Fibroblast of skin of back (primary cell): ENCODE data around the gene PACS2.

ENCODE experiments used
- DNase-seq: peaks from one replicate; pipeline ENCODE4 v3.0.0-alpha.2; 2013

Gene PACS2

GRCh38 chr14:105423488-105424195, 109.1 kb downstream of the PACS2 start:
- DNase-seq = no peak

- DNase-seq = no peak
These were observed 110.3 kb downstream of the PACS2 start for GRCh38 chr14:105424861-105425260.

GRCh38 chr14:105425823-105426247, 111.3 kb downstream of the PACS2 start:
- DNase-seq = no peak

- DNase-seq = no peak
These were observed 112.0 kb downstream of the PACS2 start for GRCh38 chr14:105426416-105427130.

DNA sequence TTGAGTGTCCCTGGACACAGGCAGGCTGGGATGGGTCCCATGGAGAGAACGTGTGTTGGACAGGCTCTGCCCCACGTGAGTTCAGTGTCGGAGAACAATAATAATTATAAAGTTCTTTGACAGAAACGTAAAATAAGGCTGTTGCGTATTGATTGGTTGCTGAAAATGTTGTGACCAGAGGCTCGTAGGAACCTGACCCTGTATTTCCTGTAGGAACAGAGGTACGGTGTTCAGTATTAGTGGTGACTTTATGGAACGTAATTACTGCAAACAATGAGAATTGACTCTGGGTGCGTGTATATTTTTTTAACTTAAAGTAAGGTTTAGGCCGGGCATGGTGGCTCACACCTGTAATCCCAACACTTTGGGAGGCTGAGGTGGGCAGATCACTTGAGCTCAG, 112.9 kb downstream of the PACS2 start:
- no peak for DNase-seq

DNA sequence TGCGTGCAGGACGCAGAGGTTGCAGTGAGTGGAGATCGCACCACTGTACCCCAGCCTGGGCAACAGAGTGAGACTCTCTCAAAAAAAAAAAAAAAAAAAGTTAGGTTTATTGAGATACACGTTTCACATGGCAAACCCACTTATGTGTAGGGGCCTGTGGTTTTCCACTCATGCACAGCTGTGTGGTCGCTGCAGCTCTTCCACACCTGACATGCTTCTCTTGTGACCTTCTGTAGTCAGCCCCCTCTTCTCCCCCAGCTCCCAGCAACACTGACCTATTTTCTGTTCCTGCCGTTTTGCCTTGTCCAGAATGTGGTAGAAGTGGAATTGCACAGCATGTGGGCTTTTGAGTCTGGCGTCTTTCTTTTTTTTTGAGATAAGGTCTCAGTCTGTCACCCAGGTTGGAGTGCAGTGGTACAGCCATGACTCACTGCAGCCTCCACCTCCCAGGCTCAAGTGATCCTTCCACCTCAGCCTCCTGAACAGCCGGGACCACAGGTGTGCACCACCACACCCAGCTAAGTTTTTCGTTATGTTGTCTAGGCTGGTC, 113.5 kb downstream of the PACS2 start:
- DNase-seq = no peak

GRCh38 chr14:105430042-105430441, 115.5 kb downstream of the PACS2 start:
- DNase-seq = no peak

DNA sequence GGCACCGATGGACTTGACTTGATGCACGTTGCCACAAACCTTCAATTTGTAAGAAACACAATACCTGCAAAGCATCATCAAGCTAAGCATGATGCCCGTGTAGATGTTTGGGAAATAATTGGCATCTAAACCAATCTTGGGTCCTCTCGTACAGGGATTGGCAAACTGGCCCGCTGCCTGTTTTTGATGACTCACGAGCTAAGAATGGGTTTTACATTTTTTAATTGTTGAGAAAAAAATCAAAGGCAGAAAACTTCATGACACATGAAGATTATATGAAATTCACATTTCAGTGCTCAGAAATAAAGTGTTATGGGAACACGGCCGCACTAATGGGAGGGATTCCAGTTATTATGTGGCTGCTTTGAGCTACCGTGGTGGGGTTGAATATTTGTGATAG, 116.0 kb downstream of the PACS2 start:
- peak; percentile 84 for DNase-seq

DNA sequence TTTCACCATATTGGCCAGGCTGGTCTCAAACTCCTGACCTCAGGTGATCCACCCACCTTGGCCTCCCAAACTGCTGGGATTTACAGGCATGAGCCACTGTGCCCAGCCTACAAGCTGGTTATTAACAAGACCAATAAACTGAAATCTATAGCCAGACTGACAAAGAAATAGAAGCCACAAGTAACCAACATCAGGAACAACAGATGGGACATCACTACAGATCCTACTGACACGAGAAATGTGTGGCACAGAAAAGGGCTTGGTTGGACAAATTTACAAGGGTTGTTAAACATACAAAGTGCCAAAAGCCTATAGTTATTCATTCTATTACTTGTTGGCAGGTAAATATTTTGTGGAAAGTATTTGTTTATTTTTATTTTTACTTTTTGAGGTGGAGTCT, 116.7 kb downstream of the PACS2 start:
- DNase-seq = no peak

- DNase-seq = no peak
These were observed 118.1 kb downstream of the PACS2 start for GRCh38 chr14:105432657-105433056.

DNA sequence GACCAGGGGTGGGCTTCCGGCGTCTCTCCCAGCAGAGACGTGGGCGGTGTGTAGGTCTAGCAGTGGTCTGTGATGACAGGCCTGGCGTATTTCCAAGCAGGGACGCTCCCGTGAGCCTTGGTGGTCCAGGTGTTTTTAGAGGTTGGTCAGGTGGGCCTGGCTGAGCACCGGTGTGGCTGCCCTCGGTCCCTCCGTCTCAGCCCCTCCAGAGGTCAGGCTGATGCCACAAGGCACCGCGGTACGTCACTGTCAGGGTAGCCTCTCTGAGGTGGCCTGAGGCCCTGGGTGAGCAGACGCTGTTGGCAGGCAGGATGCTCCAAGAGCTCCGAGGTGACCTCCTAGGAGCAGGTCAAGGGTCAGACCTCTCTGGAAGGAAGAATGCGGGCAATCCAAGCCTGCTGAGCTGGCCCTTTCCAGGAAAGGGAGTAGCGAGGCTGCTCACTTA, 118.6 kb downstream of the PACS2 start:
- DNase-seq = no peak

- DNase-seq = no peak
These were observed 121.9 kb downstream of the PACS2 start for GRCh38 chr14:105436402-105436801.

- DNase-seq = no peak
These were observed 122.6 kb downstream of the PACS2 start for GRCh38 chr14:105436891-105437722.

DNA sequence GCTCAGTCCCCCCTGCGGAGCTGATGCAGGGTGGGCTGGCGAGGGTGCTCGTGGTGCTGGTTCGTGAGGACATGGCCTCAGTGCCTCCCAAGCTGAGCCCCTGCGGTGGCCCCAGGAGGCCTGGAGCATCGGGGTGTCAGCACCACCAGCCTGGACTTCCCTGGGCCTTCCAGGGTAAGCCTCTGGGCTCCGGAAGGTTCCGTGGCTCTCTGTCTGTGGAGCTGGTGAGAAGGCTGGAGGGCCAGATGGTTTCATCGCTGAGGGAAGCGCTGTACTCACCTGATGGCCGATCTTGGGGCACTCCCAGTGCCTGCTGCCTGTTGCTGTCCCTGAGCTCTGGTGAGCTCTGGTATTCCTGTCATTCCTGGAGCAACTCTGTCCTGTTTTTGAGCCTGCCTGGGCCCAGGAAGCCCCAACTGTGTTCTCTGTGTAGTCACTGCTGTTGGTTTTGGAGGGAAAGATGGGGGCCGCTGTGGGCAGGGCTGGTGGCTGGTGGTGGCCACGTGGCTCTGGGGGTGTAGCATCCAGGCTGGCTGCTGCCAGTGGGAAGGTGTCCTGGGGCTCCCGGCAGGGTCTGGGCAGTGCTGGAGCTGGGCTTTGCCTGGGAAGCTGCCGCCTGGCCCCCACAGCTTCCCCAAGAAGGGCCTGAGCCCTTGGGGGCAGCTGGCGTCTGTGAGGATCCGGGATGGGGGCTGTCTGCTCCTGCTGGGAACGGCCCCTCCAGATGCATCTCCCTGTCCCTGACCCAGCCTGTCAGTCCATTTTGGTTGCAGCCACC, 123.4 kb downstream of the PACS2 start:
- DNase-seq = no peak

GRCh38 chr14:105439179-105439578, 124.6 kb downstream of the PACS2 start:
- no peak for DNase-seq

GRCh38 chr14:105439710-105440553, 125.4 kb downstream of the PACS2 start:
- peak; percentile 11 for DNase-seq

DNA sequence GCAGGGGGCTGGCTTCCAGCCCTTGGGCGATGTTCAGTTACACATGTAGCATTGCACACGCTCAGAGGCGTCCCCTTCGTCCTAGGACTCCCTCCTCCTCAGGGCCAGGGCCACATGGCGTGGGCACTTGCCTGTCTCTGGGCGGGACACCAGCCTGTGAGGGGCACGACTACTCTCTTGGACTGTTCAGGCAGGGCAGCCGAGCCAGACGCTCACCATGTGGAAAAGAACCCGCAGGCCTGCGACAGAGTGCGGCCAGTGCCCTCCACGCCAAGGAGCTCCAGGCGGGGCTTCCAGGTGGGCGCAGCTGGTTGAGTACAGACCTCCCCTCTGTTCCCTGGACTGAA, 126.0 kb downstream of the PACS2 start:
- DNase-seq = no peak

GRCh38 chr14:105440992-105441391, 126.4 kb downstream of the PACS2 start:
- no peak for DNase-seq

- DNase-seq = no peak
These were observed 127.6 kb downstream of the PACS2 start for GRCh38 chr14:105442125-105442524.

DNA sequence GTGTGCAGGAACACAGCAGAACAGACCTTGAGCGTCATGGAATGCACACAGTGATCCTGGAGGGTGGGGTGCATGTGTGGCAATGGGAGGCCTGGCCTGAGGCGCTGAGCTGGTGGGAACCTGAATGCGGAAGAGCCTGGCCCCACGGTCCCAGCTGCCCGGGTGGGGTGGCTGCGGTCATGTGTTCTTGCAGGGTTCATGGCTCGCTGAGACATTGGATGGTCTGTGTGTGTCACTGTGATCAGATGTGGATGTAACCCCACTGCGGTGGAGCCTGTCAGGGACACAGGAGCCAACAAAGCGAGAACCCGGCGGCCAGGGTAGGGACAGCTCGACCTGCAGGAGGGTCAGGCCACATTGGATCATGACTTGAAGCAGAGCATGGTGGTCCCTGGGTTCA, 128.3 kb downstream of the PACS2 start:
- DNase-seq = no peak

DNA sequence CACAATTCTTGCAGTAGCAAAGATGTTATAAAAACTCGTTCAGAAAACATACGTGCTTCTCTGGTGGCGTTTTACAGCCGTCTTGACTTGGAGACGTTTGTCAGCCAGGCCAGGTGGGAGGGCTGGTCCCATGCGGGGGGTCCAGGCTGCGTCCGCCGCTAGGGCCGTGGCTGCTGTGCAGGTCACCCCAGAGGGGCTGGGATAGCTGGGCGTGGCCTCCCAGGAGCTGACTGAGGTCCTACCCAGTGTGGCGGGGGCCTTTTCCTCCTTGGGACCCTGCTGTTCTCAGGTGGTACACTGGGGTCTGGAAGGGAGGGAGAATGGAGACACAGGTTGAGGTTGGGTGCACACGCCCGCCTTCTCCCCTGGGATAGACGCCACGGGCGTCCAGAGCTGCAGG, 130.3 kb downstream of the PACS2 start:
- no peak for DNase-seq
